ENCODE measurements around the gene CGB5. TPM values are rescaled to one million over a fixed set of nuclear protein-coding genes. Genes with fewer than 3 reads are reported as not detected.

CGB5 gene
- total RNA-seq, 1 donor from 2014 or later = 6.5 TPM

GRCh38 chr19:49064768-49065611 is 21.3 kb downstream of the CGB5 start, which contains the start of gene NTF4:
TSS of gene NTF4 (minus strand) at chr19:49064818. CDS start at chr19:49061997, 2,821 bp downstream.
- Histone ChIP-seq H2AFZ (ENCODE audit: low read depth, low read length) (peak within 1 kb of the TSS; percentile 34), H3K9ac (ENCODE audit: low read length) (peak within 1 kb of the TSS; percentile 59), H3K36me3 (ENCODE audit: insufficient read depth, low read length) (no peaks in the 10 kb centered on the region), H3K4me3 (ENCODE audit: insufficient read depth, low read depth, low read length) (no peak within 1 kb of the TSS), H3K4me1 (ENCODE audit: insufficient read depth, low read length) (peaks cover 21% of the 10 kb centered on the region), H3K79me2 (ENCODE audit: insufficient read depth, low read length) (peaks cover 19% of the 10 kb centered on the region), H3K27me3 (ENCODE audit: insufficient read depth, low read length) (no peaks in the 10 kb centered on the region), H3K9me3 (ENCODE audit: insufficient read depth, low read depth, low read length) (no peaks in the 10 kb centered on the region), H3K4me2 (ENCODE audit: low read length) (peak within 1 kb of the TSS; percentile 80), H3K27ac (ENCODE audit: low read depth, low read length) (no peak within 1 kb of the TSS), H4K20me1 (ENCODE audit: insufficient read depth, low read length) (peaks cover 54% of the 10 kb centered on the region)
- H3K27ac Mint-ChIP-seq (ENCODE audit: unreplicated experiment) = peak within 1 kb of the TSS; percentile 75
- TF ChIP-seq CTCF (IDR thresholded peaks at IDR 0.05; ENCODE audit: insufficient read depth, low read depth, low read length) = no peak
- no peak for TF ChIP-seq EZH2 (IDR thresholded peaks at IDR 0.05; ENCODE audit: insufficient read depth, low read length)
- peak within 1 kb of the TSS; percentile 74 for H3K4me3 Mint-ChIP-seq (ENCODE audit: unreplicated experiment)
- FAIRE-seq = no peak
- H3K27me3 Mint-ChIP-seq (ENCODE audit: low read depth, unreplicated experiment) = peaks cover 5% of the 10 kb centered on the region
- DNase-seq (ENCODE audit: low read depth) = no peak
- H3K4me1 Mint-ChIP-seq (ENCODE audit: low read depth, unreplicated experiment) = peaks cover 22% of the 10 kb centered on the region
- H3K9me3 Mint-ChIP-seq (ENCODE audit: unreplicated experiment) = peaks cover 9% of the 10 kb centered on the region
- peaks cover 15% of the 10 kb centered on the region for H3K36me3 Mint-ChIP-seq (ENCODE audit: low read depth, unreplicated experiment)

- H3K4me3 Mint-ChIP-seq (ENCODE audit: unreplicated experiment) = peak overlapping the region; percentile 74
- H3K4me3 ChIP-seq (ENCODE audit: insufficient read depth, low read depth, low read length) = no peak overlapping the region
- H3K4me1 Mint-ChIP-seq (ENCODE audit: low read depth, unreplicated experiment) = peaks cover 18% of the 10 kb centered on the region
- H3K36me3 ChIP-seq (ENCODE audit: insufficient read depth, low read length) = no peaks in the 10 kb centered on the region
- H3K4me1 ChIP-seq (ENCODE audit: insufficient read depth, low read length) = peaks cover 21% of the 10 kb centered on the region
- no peak overlapping the region for H3K9ac ChIP-seq (ENCODE audit: low read length)
- peaks cover 44% of the 10 kb centered on the region for H4K20me1 ChIP-seq (ENCODE audit: insufficient read depth, low read length)
- no peak for FAIRE-seq
- H3K9me3 Mint-ChIP-seq (ENCODE audit: unreplicated experiment) = peaks cover 14% of the 10 kb centered on the region
- peaks cover 8% of the 10 kb centered on the region for H3K27me3 Mint-ChIP-seq (ENCODE audit: low read depth, unreplicated experiment)
- no peak for DNase-seq (ENCODE audit: low read depth)
- H3K9me3 ChIP-seq (ENCODE audit: insufficient read depth, low read depth, low read length) = peaks cover 8% of the 10 kb centered on the region
- no peaks in the 10 kb centered on the region for H3K27me3 ChIP-seq (ENCODE audit: insufficient read depth, low read length)
- no peak overlapping the region for H3K4me2 ChIP-seq (ENCODE audit: low read length)
- no peak overlapping the region for H2AFZ ChIP-seq (ENCODE audit: low read depth, low read length)
- peak overlapping the region; percentile 80 for H3K27ac Mint-ChIP-seq (ENCODE audit: unreplicated experiment)
- H3K27ac ChIP-seq (ENCODE audit: low read depth, low read length) = no peak overlapping the region
- peaks cover 18% of the 10 kb centered on the region for H3K36me3 Mint-ChIP-seq (ENCODE audit: low read depth, unreplicated experiment)
- TF ChIP-seq CTCF (IDR thresholded peaks at IDR 0.05; ENCODE audit: insufficient read depth, low read depth, low read length) (no peak), EZH2 (IDR thresholded peaks at IDR 0.05; ENCODE audit: insufficient read depth, low read length) (no peak)
- peaks cover 9% of the 10 kb centered on the region for H3K79me2 ChIP-seq (ENCODE audit: insufficient read depth, low read length)
Observed at GRCh38 chr19:49065905-49066512, 22.4 kb downstream of the CGB5 start.

Measured in astrocyte (in vitro differentiated cells and primary cell).